ENCODE data around the gene TRMU. TPM values are rescaled to one million over a fixed set of nuclear protein-coding genes. Genes with fewer than 3 reads are reported as not detected.

TRMU gene
- total RNA-seq, 2 donors from 2014 or later = 79.7 to 84.5 TPM

GRCh38 chr22:46370584-46371291 lies 35.2 kb downstream of the TRMU start:
- Histone ChIP-seq H3K4me1 (ENCODE audit: control insufficient read depth, insufficient read depth, low read length) (peaks cover 4% of the 10 kb centered on the region), H3K36me3 (ENCODE audit: control insufficient read depth, insufficient read depth, low read length) (peaks cover 3% of the 10 kb centered on the region), H3K27me3 (ENCODE audit: control insufficient read depth, insufficient read depth, low read length, poor library complexity, severe bottlenecking) (no peaks in the 10 kb centered on the region), H3K4me3 (ENCODE audit: low read length) (no peak overlapping the region), H3K27ac (ENCODE audit: low read depth, low read length) (no peak overlapping the region), H3K9me3 (ENCODE audit: control insufficient read depth, low read length) (peaks cover 5% of the 10 kb centered on the region), H3K9ac (ENCODE audit: extremely low read depth, low read length, poor library complexity, severe bottlenecking) (no peak overlapping the region)
- peaks cover 1% of the 10 kb centered on the region for H3K9me3 Mint-ChIP-seq
- H3K27ac Mint-ChIP-seq = no peak overlapping the region
- 88 to 90% methylated on average over 12 to 15 of the region's 15 CpGs for WGBS, 2 experiments (ENCODE audit: insufficient coverage in 1 of 2, insufficient read length in 1 of 2)
- H3K4me1 Mint-ChIP-seq = peaks cover 7% of the 10 kb centered on the region
- H3K36me3 Mint-ChIP-seq (ENCODE audit: low read depth) = peaks cover 21% of the 10 kb centered on the region
- no peaks in the 10 kb centered on the region for H3K27me3 Mint-ChIP-seq (ENCODE audit: insufficient read depth)
- no peak for DNase-seq
- H3K4me3 Mint-ChIP-seq = no peak overlapping the region
- TF ChIP-seq CTCF (conservative IDR thresholded peaks at IDR 0.05) = peak; percentile 13

GRCh38 chr22:46371623-46372226 lies 36.2 kb downstream of the TRMU start:
- H3K9me3 Mint-ChIP-seq = peaks cover 9% of the 10 kb centered on the region
- no peak overlapping the region for H3K9ac ChIP-seq (ENCODE audit: extremely low read depth, low read length, poor library complexity, severe bottlenecking)
- WGBS, 2 experiments (ENCODE audit: insufficient coverage in 1 of 2, insufficient read length in 1 of 2) = 88 to 98% methylated on average over 2 of the region's 2 CpGs
- TF ChIP-seq CTCF (conservative IDR thresholded peaks at IDR 0.05) = no peak
- peaks cover 4% of the 10 kb centered on the region for H3K4me1 ChIP-seq (ENCODE audit: control insufficient read depth, insufficient read depth, low read length)
- H3K9me3 ChIP-seq (ENCODE audit: control insufficient read depth, low read length) = peaks cover 14% of the 10 kb centered on the region
- no peak overlapping the region for H3K4me3 Mint-ChIP-seq
- H3K27me3 ChIP-seq (ENCODE audit: control insufficient read depth, insufficient read depth, low read length, poor library complexity, severe bottlenecking) = no peaks in the 10 kb centered on the region
- peaks cover 13% of the 10 kb centered on the region for H3K36me3 ChIP-seq (ENCODE audit: control insufficient read depth, insufficient read depth, low read length)
- H3K27ac Mint-ChIP-seq = no peak overlapping the region
- no peak overlapping the region for H3K27ac ChIP-seq (ENCODE audit: low read depth, low read length)
- DNase-seq = no peak
- H3K4me1 Mint-ChIP-seq = peaks cover 8% of the 10 kb centered on the region
- peaks cover 30% of the 10 kb centered on the region for H3K36me3 Mint-ChIP-seq (ENCODE audit: low read depth)
- no peak overlapping the region for H3K4me3 ChIP-seq (ENCODE audit: low read length)
- no peaks in the 10 kb centered on the region for H3K27me3 Mint-ChIP-seq (ENCODE audit: insufficient read depth)

GRCh38 chr22:46372686-46373085 lies 37.2 kb downstream of the TRMU start:
- Histone ChIP-seq H3K36me3 (ENCODE audit: control insufficient read depth, insufficient read depth, low read length) (peaks cover 18% of the 10 kb centered on the region), H3K4me1 (ENCODE audit: control insufficient read depth, insufficient read depth, low read length) (peaks cover 7% of the 10 kb centered on the region), H3K9ac (ENCODE audit: extremely low read depth, low read length, poor library complexity, severe bottlenecking) (no peak overlapping the region), H3K9me3 (ENCODE audit: control insufficient read depth, low read length) (peaks cover 20% of the 10 kb centered on the region), H3K4me3 (ENCODE audit: low read length) (no peak overlapping the region), H3K27me3 (ENCODE audit: control insufficient read depth, insufficient read depth, low read length, poor library complexity, severe bottlenecking) (no peaks in the 10 kb centered on the region), H3K27ac (ENCODE audit: low read depth, low read length) (no peak overlapping the region)
- peaks cover 16% of the 10 kb centered on the region for H3K4me1 Mint-ChIP-seq
- no peak for TF ChIP-seq CTCF (conservative IDR thresholded peaks at IDR 0.05)
- DNase-seq = no peak
- no peak overlapping the region for H3K27ac Mint-ChIP-seq
- WGBS, 2 experiments (ENCODE audit: insufficient coverage in 1 of 2, insufficient read length in 1 of 2) = 95 to 97% methylated on average over 6 to 18 of the region's 18 CpGs
- H3K27me3 Mint-ChIP-seq (ENCODE audit: insufficient read depth) = no peaks in the 10 kb centered on the region
- H3K36me3 Mint-ChIP-seq (ENCODE audit: low read depth) = peaks cover 37% of the 10 kb centered on the region
- peaks cover 13% of the 10 kb centered on the region for H3K9me3 Mint-ChIP-seq
- no peak overlapping the region for H3K4me3 Mint-ChIP-seq
